Adrenal gland (tissue), 5 donors: ENCODE data around the gene HYAL2.

Source experiments
- CTCF ChIP-seq, 6 experiments: fragments of 450-650 bp in 4 of 6; fragments of 200-600 bp in 2 of 6; sonication (generic) in 1 of 6; IDR thresholded peaks; 1 replicate in 5 of 6; 2 replicates in 1 of 6; pipeline versions ENCODE4 v1.5.1 to v1.8.0; 2016 to 2021; ENCODE audit warnings: antibody characterized with exemption in 6 of 6, mild to moderate bottlenecking in 2 of 6, moderate library complexity in 1 of 6
- POLR2A ChIP-seq, 2 donors: fragments of 450-650 bp; IDR thresholded peaks; one replicate each; pipeline ENCODE4 v1.6.1; 2017; ENCODE audit warnings: antibody characterized with exemption in 2 of 2, mild to moderate bottlenecking in 2 of 2, moderate library complexity in 1 of 2
- donor health status: DM: no; HTN: no; CAD: no.

- TF ChIP-seq CTCF (IDR thresholded peaks at IDR 0.05) (no peak), POLR2A (IDR thresholded peaks at IDR 0.05) (no peak)
Observed at GRCh38 chr3:50269460-50269859, 53.1 kb downstream of the HYAL2 start.
